Nephron progenitor cell (in vitro differentiated cells): ENCODE data around the gene TMEM218.

ENCODE experiments used
- DNase-seq: peaks from one replicate; pipeline ENCODE4 v3.0.0; 2021
- H3K27ac Mint-ChIP-seq: 2 replicates; pipeline ENCODE4 v1.8.0; 2021; ENCODE audit warnings: mild to moderate bottlenecking, moderate library complexity, mixed read lengths
- H3K27me3 Mint-ChIP-seq: 2 replicates; pipeline ENCODE4 v1.8.0; 2021; ENCODE audit warnings: mild to moderate bottlenecking, low read depth, mixed read lengths; ENCODE audit not compliant: poor library complexity
- H3K36me3 Mint-ChIP-seq: 2 replicates; pipeline ENCODE4 v1.8.0; 2021; ENCODE audit warnings: low read depth, mixed read lengths
- H3K4me1 Mint-ChIP-seq: 2 replicates; pipeline ENCODE4 v1.8.0; 2021; ENCODE audit warnings: mixed read lengths
- H3K4me3 Mint-ChIP-seq: 2 replicates; pipeline ENCODE4 v1.8.0; 2021; ENCODE audit warnings: mild to moderate bottlenecking, moderate library complexity, mixed read lengths
- H3K9me3 Mint-ChIP-seq: 2 replicates; pipeline ENCODE4 v1.8.0; 2021; ENCODE audit warnings: mild to moderate bottlenecking, moderate library complexity, mixed read lengths
- TF ChIP-seq, protein P1 (sequence below): fragments of 200-600 bp; sonication (generic); IDR thresholded peaks from 2 replicates; pipeline ENCODE4 v1.5.0; 2021; ENCODE audit warnings: antibody characterized with exemption

TMEM218 gene

DNA sequence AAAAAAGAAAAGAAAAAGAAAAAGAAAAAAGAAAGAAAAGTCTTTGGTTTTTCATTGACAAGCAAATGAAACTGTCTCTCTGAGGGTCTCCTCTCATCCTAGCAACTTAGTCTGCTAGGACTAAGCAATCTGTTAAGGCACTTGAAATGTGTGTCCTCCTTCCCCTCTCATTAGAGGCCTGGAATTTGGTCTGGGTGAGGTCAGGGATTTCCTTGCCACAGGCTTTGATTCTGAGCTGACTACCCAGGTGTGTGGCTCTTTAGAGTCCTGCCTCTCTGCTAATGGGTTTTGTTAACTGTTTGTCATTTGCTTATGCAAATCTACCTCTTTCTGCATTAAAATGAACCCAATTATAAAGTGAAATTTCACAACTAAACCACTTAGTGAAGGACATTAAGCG lies 34.8 kb upstream of the TMEM218 start:
- DNase-seq, result no peak
- H3K27ac Mint-ChIP-seq, result no peak overlapping the region
- H3K36me3 Mint-ChIP-seq, result no peaks in the 10 kb centered on the region
- peaks cover 32% of the 10 kb centered on the region for H3K27me3 Mint-ChIP-seq
- TF ChIP-seq, protein P1, sequence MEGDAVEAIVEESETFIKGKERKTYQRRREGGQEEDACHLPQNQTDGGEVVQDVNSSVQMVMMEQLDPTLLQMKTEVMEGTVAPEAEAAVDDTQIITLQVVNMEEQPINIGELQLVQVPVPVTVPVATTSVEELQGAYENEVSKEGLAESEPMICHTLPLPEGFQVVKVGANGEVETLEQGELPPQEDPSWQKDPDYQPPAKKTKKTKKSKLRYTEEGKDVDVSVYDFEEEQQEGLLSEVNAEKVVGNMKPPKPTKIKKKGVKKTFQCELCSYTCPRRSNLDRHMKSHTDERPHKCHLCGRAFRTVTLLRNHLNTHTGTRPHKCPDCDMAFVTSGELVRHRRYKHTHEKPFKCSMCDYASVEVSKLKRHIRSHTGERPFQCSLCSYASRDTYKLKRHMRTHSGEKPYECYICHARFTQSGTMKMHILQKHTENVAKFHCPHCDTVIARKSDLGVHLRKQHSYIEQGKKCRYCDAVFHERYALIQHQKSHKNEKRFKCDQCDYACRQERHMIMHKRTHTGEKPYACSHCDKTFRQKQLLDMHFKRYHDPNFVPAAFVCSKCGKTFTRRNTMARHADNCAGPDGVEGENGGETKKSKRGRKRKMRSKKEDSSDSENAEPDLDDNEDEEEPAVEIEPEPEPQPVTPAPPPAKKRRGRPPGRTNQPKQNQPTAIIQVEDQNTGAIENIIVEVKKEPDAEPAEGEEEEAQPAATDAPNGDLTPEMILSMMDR, result no peak
- H3K9me3 Mint-ChIP-seq, result peaks cover under 1% of the 10 kb centered on the region
- peaks cover 49% of the 10 kb centered on the region for H3K4me1 Mint-ChIP-seq
- H3K4me3 Mint-ChIP-seq, result no peak overlapping the region

DNA sequence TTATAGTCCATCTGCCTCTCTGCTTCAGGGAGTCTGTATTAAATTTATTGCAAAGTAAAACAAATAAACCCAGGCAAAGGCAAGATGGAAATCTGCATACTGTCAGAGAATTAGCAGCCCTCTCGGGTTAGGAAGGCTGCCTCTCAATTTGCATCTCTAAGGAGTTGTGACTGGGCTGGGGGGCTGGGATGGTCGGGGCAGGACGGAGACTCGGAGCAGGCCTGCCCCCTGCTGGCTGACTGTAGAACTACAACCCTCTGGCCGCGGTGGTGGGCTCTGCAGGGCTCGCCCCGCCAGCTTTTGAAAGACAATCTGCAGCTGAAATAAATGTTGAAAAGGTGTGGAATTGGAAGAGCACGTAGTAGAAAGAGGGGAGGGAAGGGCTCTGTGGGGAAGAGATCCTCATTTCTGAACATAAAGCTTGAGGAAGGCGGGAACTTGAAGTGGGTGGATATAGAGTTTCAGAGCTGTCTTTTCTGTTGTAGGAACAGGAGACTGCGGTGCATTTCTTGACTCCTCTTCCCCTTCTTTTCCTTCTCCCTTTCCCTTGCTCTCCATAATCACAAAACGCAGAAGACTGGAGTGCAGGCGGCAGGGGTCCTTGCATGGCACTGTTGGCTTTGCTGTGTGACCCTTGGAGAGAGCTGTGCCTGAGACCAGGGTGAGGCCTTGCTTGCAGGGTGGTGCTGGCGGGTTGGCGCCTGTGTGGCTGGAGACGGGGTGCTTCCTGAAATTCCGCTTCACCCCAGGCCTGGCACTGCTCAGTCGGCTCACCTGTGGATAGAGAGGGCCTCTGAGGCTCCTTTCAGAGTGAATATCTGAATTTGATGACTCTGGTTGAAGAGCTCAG lies 30.5 kb upstream of the TMEM218 start:
- Mint-ChIP-seq H3K9me3 (no peaks in the 10 kb centered on the region), H3K36me3 (no peaks in the 10 kb centered on the region), H3K4me1 (peaks cover 73% of the 10 kb centered on the region), H3K4me3 (peak overlapping the region; percentile 23), H3K27ac (no peak overlapping the region), H3K27me3 (peaks cover 38% of the 10 kb centered on the region)
- TF ChIP-seq, protein P1, result peak; percentile 99
- DNase-seq, result peak; percentile 85

DNA sequence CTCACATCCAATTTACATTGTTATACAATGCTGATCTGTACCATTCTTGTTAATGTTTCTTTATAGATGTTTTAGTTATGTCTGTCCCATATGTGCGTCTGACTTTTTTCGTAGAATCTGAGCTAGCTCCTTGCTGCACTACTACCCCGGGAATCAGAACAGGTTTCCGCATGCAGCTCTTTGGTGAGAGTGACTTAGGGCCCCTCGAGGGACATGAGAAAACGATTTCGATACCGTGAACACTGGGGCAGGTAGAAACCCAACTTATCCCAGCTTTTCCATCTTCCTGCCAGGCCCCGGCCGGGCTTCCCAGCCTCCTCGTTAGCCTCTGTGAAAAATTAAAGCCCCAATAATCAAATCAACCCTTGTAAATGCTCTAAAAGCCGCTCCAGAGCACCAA lies 29.8 kb upstream of the TMEM218 start:
- Mint-ChIP-seq H3K4me1 (peaks cover 69% of the 10 kb centered on the region), H3K9me3 (no peaks in the 10 kb centered on the region), H3K27ac (no peak overlapping the region), H3K36me3 (no peaks in the 10 kb centered on the region), H3K4me3 (peak overlapping the region; percentile 44), H3K27me3 (peaks cover 43% of the 10 kb centered on the region)
- TF ChIP-seq, protein P1, result no peak
- no peak for DNase-seq

DNA sequence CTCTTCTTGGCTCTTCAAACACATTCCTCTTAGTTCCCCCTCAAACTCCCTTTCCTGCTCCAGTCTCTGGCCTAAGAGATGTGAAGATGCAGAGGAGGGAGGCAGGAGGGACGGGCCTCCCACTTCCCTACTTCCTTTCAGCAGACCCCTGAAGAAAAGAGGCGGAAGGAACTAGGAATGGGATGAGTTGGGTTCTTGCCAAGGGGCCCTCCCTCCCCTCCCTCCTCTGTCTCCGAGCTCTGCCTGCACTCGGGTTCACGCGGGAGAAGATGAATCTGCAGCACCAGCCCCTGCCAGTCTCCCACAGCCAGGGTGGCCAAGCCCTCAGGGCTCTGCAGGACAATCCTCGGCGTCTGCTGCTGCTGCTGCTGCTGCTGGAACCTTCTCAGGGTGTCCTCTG lies 28.8 kb upstream of the TMEM218 start:
- peaks cover 70% of the 10 kb centered on the region for H3K4me1 Mint-ChIP-seq

DNA sequence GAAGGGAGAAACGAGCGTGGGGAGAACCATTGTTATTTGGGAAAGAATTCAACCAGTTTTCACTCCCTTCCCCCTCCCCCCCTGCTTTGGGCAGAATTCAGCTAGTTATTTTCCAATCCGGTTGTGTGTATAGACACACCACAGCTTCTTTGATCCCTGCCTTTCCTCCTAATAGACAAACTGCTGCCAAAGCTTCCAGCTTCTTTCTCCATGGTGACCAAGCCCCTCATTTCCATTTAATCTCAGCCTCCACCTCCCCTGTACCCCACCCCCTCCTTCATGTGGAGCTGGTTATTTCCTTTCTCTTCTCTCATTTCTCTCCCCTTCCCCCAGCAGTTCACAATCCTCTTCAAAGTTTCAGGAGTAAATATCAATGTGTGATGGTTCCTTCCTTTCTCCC lies 28.4 kb upstream of the TMEM218 start:
- no peak overlapping the region for H3K27ac Mint-ChIP-seq
- H3K36me3 Mint-ChIP-seq, result no peaks in the 10 kb centered on the region
- H3K4me1 Mint-ChIP-seq, result peaks cover 71% of the 10 kb centered on the region
- no peak for DNase-seq
- H3K4me3 Mint-ChIP-seq, result no peak overlapping the region
- TF ChIP-seq, protein P1, result no peak
- peaks cover 48% of the 10 kb centered on the region for H3K27me3 Mint-ChIP-seq
- H3K9me3 Mint-ChIP-seq, result no peaks in the 10 kb centered on the region

More for the DNA sequence above, 28.8 kb upstream of the TMEM218 start:
- no peaks in the 10 kb centered on the region for H3K9me3 Mint-ChIP-seq
- H3K4me3 Mint-ChIP-seq, result no peak overlapping the region
- H3K36me3 Mint-ChIP-seq, result no peaks in the 10 kb centered on the region
- H3K27ac Mint-ChIP-seq, result no peak overlapping the region
- H3K27me3 Mint-ChIP-seq, result peaks cover 46% of the 10 kb centered on the region
- TF ChIP-seq, protein P1, result no peak
- DNase-seq, result no peak

DNA sequence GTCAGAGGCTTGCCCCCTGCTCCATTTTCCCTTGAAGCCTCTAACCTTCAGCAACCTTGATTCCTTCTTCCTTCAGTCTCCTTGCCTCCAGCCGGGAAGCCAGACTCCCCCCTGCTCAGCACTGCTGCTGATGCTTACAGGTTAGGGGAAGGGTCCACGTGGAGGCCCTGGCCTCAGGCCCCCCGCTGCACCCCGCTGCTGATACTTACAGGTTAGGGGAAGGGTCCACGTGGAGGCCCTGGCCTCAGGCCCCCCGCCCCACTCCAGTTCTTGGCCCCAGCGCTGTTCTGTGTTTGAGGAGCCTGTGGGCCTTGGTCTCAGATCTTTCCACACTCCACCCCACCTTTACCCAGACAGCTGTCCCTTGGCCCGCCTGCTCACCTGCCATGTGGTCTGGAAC lies 27.5 kb upstream of the TMEM218 start:
- no peaks in the 10 kb centered on the region for H3K9me3 Mint-ChIP-seq
- H3K4me1 Mint-ChIP-seq, result peaks cover 71% of the 10 kb centered on the region
- no peak overlapping the region for H3K27ac Mint-ChIP-seq
- peaks cover 42% of the 10 kb centered on the region for H3K27me3 Mint-ChIP-seq
- H3K4me3 Mint-ChIP-seq, result no peak overlapping the region
- no peak for DNase-seq
- TF ChIP-seq, protein P1, result no peak
- no peaks in the 10 kb centered on the region for H3K36me3 Mint-ChIP-seq
